Bronchial epithelial cell (primary cell): ENCODE results near the gene RASL12. TPM values are rescaled to one million over a fixed set of nuclear protein-coding genes. Genes with fewer than 3 reads are reported as not detected.

Source experiments
- DNase-seq: peaks from one replicate; pipeline ENCODE4 v3.0.0-alpha.2; 2010; ENCODE audit warnings: low read depth
- FAIRE-seq: peaks from 2 replicates; lab custom pipeline; 2011; peaks lifted over from hg19 to GRCh38; lab: Jason Lieb, UNC
- H3K27me3 ChIP-seq: 2 replicates; pipeline ENCODE4 v1.5.1; 2011; ENCODE audit warnings: low read length; ENCODE audit not compliant: control insufficient read depth, insufficient read depth
- H3K36me3 ChIP-seq: 2 replicates; pipeline ENCODE4 v1.5.1; 2011; ENCODE audit warnings: low read length; ENCODE audit not compliant: control insufficient read depth, insufficient read depth
- H3K4me3 ChIP-seq: 2 replicates; pipeline ENCODE4 v1.5.1; 2011; ENCODE audit warnings: mild to moderate bottlenecking, low read depth, low read length, control low read depth
- CTCF ChIP-seq: IDR thresholded peaks from 2 replicates; pipeline ENCODE4 v1.5.1; 2011; ENCODE audit warnings: mild to moderate bottlenecking, moderate library complexity, low read length, control low read depth, inconsistent platforms; ENCODE audit not compliant: insufficient read depth, severe bottlenecking
- total RNA-seq: library from RNA; depleted of rRNA; stranded (reverse); fragments of >200 nt; gene quantifications from 2 replicates; pipeline ENCODE4 v1.2.1, GENCODE V29; 2014

The RASL12 gene
- total RNA-seq, 1 donor from 2014 or later, result not detected

GRCh38 chr15:65008983-65009382 lies 58.8 kb downstream of the RASL12 start:
- no peak for TF ChIP-seq CTCF
- Histone ChIP-seq H3K4me3 (no peak overlapping the region), H3K27me3 (no peaks in the 10 kb centered on the region), H3K36me3 (peaks cover 5% of the 10 kb centered on the region)
- DNase-seq (no peak), FAIRE-seq (no peak)

GRCh38 chr15:65006876-65007275 lies 60.9 kb downstream of the RASL12 start:
- DNase-seq (peak; percentile 37), FAIRE-seq (no peak)
- H3K4me3 ChIP-seq, result no peak overlapping the region
- peaks cover 2% of the 10 kb centered on the region for H3K36me3 ChIP-seq
- H3K27me3 ChIP-seq, result no peaks in the 10 kb centered on the region
- no peak for TF ChIP-seq CTCF

GRCh38 chr15:65004993-65005392 lies 62.8 kb downstream of the RASL12 start:
- DNase-seq, result no peak
- H3K36me3 ChIP-seq, result peaks cover 2% of the 10 kb centered on the region
- no peak for FAIRE-seq

More at GRCh38 chr15:65004993-65005392, 62.8 kb downstream of the RASL12 start:
- H3K27me3 ChIP-seq, result no peaks in the 10 kb centered on the region
- no peak overlapping the region for H3K4me3 ChIP-seq
- no peak for TF ChIP-seq CTCF

Other genes starting within 250 kb of the RASL12 start
- gene PIF1, start 242.3 kb downstream of the RASL12 start, total RNA-seq, result 0.26 and 0.51 TPM in 2 replicates
- gene PLEKHO2, start 226.1 kb downstream of the RASL12 start, total RNA-seq, result 4.2 and 5.9 TPM in 2 replicates
- gene ANKDD1A, start 156.1 kb downstream of the RASL12 start, total RNA-seq, result 3.2 and 4.0 TPM in 2 replicates
- gene SPG21, start 78.1 kb downstream of the RASL12 start, total RNA-seq, result 72.6 and 95.8 TPM in 2 replicates
- gene MTFMT, start 38.4 kb downstream of the RASL12 start, total RNA-seq, result 10.4 and 17.4 TPM in 2 replicates
- gene SLC51B, start 22.6 kb downstream of the RASL12 start, total RNA-seq, result not detected in 2 replicates
- gene KBTBD13, start 8.8 kb upstream of the RASL12 start, total RNA-seq, result not detected in 2 replicates
- 1.3 and 2.0 TPM in 2 replicates for gene UBAP1L, start 47.2 kb upstream of the RASL12 start, total RNA-seq
- 10.0 and 10.3 TPM in 2 replicates for gene PDCD7, start 65.8 kb upstream of the RASL12 start, total RNA-seq
- gene CLPX, start 117.4 kb upstream of the RASL12 start, total RNA-seq, result 45.3 and 67.5 TPM in 2 replicates
- gene CILP, start 143.5 kb upstream of the RASL12 start, total RNA-seq, result under 0.01 TPM in 2 replicates
- 1.5 and 2.1 TPM in 2 replicates for gene PARP16, start 218.9 kb upstream of the RASL12 start, total RNA-seq
- gene RNU5A-1, start 228.1 kb upstream of the RASL12 start, total RNA-seq, result not detected in 2 replicates
- not detected in 2 replicates for gene RNU5B-1, start 236.7 kb upstream of the RASL12 start, total RNA-seq